Measurements from ENCODE around the gene CAAP1.
"Not testable (repeated sequence)": the region's sequence is repeated elsewhere in the genome, so short reads cannot be mapped to it uniquely, and the experiment has no call there.

CAAP1 gene

GRCh38 chr9:26828391-26828955, 64.1 kb downstream of the CAAP1 start:
- DNase-seq, result not testable (repeated sequence)

- no peak for DNase-seq
These were observed 77.8 kb downstream of the CAAP1 start for GRCh38 chr9:26814799-26815198.

GRCh38 chr9:26813247-26813646, 79.4 kb downstream of the CAAP1 start:
- no peak for DNase-seq

DNA sequence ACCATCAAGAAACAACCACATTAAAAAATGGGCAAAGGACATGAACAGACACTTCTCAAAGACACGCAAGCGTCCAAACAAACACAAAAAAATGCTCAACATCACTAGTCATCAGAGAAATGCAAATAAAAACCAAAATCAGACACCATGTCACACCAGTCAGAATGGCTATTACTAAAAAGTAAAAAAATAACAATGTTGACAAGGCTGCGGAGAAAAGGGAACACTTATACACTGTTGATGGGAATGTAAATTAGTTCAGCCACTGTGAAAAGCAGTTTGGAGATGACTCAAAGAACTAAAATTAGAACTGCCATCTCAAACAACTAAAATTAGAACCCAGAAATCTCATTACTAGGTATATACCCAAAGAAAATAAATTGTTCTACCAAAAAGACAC, 80.4 kb downstream of the CAAP1 start:
- no peak for DNase-seq

DNA sequence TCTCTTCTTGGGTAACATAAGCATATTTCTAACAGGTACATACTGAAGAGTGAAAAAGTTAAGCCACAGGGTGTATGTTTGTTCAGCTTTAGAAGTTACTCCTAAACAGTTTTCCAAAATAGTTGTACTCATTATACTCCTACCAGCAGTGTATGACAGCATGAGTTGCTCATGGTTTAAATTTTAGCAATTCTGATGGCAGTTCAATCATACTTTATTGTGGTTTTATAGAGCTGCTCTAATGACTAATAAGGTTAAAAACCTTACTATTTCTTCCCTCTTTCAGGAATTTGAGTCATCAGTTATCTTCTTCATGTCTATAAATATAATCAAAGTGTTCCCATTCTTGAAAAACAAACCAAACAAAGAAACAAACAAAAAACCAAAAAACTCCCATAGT, 81.5 kb downstream of the CAAP1 start:
- no peak for DNase-seq

DNA sequence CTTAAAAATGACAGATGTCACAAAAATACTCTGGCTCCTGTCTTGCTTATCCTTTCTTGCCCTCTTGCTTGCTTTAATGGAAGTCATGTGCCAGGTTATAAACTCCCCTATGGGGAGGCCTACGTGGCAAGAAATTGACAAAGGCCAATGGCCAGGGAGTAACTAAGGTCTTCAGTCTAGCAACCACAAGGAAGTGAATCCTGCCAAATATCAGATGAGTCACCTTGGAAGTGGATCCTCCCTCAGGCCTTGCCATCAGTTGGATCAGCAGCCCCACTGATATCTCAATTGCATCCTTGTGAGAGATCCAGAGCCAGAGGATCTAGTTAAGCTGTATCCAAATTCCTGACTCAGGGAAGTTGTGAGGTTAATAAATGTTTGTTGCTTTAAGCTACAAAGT, 82.8 kb downstream of the CAAP1 start:
- no peak for DNase-seq

DNA sequence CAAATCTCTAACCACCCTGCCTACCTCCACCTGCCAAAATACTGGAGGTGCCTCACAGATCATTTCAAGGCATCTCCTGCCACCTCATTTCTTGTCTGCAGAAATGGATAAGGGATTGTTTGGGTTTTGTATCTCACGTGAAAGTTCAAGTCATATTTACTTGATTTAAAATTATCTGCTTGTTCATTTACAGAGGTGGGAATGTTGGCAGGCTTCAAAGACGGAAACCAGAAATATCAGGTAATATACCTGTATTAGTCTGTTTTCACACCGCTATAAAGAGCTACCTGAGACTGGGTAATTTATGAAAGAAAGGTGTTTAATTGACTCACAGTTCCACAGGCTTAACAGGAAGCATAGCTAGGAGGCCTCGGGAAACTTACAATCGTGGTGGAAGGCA, 85.4 kb downstream of the CAAP1 start:
- no peak for DNase-seq

DNA sequence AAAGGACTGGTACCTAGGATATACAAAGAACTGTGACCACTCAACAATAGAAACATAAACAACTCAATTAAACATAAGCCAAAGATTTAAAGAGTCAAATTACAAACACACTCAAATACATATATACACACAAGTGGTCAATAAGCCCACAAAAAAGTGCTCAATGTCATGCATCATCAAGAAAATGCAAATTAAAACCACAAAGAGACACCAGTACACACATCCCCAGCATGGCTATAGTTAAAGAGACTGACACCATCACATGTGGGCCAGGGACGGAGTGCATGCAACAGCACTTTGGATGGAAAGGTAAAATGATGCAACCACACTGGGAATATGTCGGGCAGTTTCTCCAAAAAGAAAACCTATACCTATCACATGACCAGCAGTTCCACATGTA, 89.7 kb downstream of the CAAP1 start:
- DNase-seq, result no peak

DNA sequence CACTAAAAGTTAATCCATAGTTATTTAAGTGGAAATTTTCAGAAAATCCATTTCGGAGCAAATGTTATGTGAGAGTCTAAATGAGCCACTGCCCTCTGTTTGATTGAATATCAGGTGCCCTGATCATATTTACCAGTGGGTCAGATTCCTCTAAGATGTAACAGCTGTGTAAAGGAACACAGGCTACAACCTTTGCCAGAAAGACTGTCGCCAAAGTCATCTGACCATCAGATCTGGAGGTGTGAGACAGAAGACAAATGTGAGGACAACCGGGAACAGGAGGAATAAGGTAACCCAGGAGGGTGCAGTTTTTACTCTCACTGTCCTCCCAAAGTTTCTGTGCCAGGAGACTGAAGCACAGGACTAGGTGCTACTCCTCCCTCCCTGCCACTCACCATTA, 90.8 kb downstream of the CAAP1 start:
- DNase-seq, result no peak

DNA sequence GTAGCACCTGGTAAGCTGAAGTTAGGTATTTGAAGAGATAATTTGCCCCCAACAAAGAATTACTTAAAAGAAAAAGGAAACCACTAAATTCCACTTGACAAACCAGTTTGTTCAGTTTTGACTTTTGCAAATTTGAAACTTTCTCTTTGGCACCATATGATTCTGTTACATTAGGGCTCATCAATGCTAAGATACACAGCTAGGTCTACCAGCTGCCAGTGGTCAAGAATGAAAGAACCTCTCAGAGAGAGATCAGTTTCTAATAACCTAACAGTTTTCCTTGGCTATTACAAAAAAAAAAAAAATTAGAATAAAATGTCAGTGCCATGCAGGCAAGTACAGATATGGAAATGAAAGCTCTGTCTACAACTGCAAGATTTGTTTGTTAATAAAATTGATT, 92.3 kb downstream of the CAAP1 start:
- DNase-seq, result no peak

- no peak for DNase-seq
These were observed 101.3 kb downstream of the CAAP1 start for GRCh38 chr9:26791274-26791673.
